ENCODE measurements around the gene ENPP4. TPM values are rescaled to one million over a fixed set of nuclear protein-coding genes. Genes with fewer than 3 reads are reported as not detected.
"Not testable (repeated sequence)": the region's sequence is repeated elsewhere in the genome, so short reads cannot be mapped to it uniquely, and the experiment has no call there.

ENPP4 gene
- total RNA-seq, 1 donor from 2014 or later = 0.26 TPM

GRCh38 chr6:46105568-46105967 lies 24.2 kb upstream of the ENPP4 start:
- FAIRE-seq (no peak), DNase-seq (ENCODE audit: low read depth) (no peak)
- TF ChIP-seq, protein P1, sequence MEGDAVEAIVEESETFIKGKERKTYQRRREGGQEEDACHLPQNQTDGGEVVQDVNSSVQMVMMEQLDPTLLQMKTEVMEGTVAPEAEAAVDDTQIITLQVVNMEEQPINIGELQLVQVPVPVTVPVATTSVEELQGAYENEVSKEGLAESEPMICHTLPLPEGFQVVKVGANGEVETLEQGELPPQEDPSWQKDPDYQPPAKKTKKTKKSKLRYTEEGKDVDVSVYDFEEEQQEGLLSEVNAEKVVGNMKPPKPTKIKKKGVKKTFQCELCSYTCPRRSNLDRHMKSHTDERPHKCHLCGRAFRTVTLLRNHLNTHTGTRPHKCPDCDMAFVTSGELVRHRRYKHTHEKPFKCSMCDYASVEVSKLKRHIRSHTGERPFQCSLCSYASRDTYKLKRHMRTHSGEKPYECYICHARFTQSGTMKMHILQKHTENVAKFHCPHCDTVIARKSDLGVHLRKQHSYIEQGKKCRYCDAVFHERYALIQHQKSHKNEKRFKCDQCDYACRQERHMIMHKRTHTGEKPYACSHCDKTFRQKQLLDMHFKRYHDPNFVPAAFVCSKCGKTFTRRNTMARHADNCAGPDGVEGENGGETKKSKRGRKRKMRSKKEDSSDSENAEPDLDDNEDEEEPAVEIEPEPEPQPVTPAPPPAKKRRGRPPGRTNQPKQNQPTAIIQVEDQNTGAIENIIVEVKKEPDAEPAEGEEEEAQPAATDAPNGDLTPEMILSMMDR (IDR thresholded peaks at IDR 0.05; ENCODE audit: insufficient read depth, low read length, severe bottlenecking) = no peak
- Histone ChIP-seq H3K4me3 (ENCODE audit: low read depth, low read length) (no peak overlapping the region), H3K27me3 (ENCODE audit: control insufficient read depth, insufficient read depth, low read length) (no peaks in the 10 kb centered on the region), H3K36me3 (ENCODE audit: control insufficient read depth, insufficient read depth, low read length) (no peaks in the 10 kb centered on the region)

GRCh38 chr6:46113370-46113769 lies 16.4 kb upstream of the ENPP4 start:
- DNase-seq (ENCODE audit: low read depth) (peak; percentile 8), FAIRE-seq (no peak)
- TF ChIP-seq, protein P1 (IDR thresholded peaks at IDR 0.05; ENCODE audit: insufficient read depth, low read length, severe bottlenecking) = no peak
- H3K27me3 ChIP-seq (ENCODE audit: control insufficient read depth, insufficient read depth, low read length) = no peaks in the 10 kb centered on the region
- H3K36me3 ChIP-seq (ENCODE audit: control insufficient read depth, insufficient read depth, low read length) = no peaks in the 10 kb centered on the region
- H3K4me3 ChIP-seq (ENCODE audit: low read depth, low read length) = no peak overlapping the region

- TF ChIP-seq, protein P1 (IDR thresholded peaks at IDR 0.05; ENCODE audit: insufficient read depth, low read length, severe bottlenecking) = no peak
- no peaks in the 10 kb centered on the region for H3K27me3 ChIP-seq (ENCODE audit: control insufficient read depth, insufficient read depth, low read length)
- no peaks in the 10 kb centered on the region for H3K36me3 ChIP-seq (ENCODE audit: control insufficient read depth, insufficient read depth, low read length)
- no peak overlapping the region for H3K4me3 ChIP-seq (ENCODE audit: low read depth, low read length)
- FAIRE-seq (no peak), DNase-seq (ENCODE audit: low read depth) (no peak)
Observed at GRCh38 chr6:46115634-46116033, 14.2 kb upstream of the ENPP4 start.

- TF ChIP-seq, protein P1 (IDR thresholded peaks at IDR 0.05; ENCODE audit: insufficient read depth, low read length, severe bottlenecking) = no peak
- Histone ChIP-seq H3K36me3 (ENCODE audit: control insufficient read depth, insufficient read depth, low read length) (no peaks in the 10 kb centered on the region), H3K4me3 (ENCODE audit: low read depth, low read length) (no peak overlapping the region), H3K27me3 (ENCODE audit: control insufficient read depth, insufficient read depth, low read length) (no peaks in the 10 kb centered on the region)
- FAIRE-seq (no peak), DNase-seq (ENCODE audit: low read depth) (no peak)
Observed at GRCh38 chr6:46116289-46116688, 13.5 kb upstream of the ENPP4 start.

DNA sequence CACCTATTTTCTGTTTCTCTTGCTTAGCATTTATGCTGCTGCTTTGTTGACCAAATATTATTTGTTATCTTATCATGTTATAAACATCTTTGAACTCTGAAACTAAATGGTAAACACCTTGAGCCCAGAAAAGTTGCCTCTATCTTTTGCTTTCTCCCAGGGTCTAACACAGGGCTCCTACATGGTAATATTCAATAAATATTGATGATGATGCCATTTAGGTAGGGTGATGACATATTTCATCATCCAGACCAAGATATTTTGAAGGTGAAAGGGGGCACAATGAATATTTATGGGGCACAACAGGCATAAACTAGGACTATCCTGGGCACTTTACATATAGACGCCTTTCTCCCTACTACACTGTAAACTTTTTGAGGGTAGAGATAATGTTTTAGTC lies 11.6 kb upstream of the ENPP4 start:
- Histone ChIP-seq H3K4me3 (ENCODE audit: low read depth, low read length) (no peak overlapping the region), H3K36me3 (ENCODE audit: control insufficient read depth, insufficient read depth, low read length) (no peaks in the 10 kb centered on the region), H3K27me3 (ENCODE audit: control insufficient read depth, insufficient read depth, low read length) (no peaks in the 10 kb centered on the region)
- DNase-seq (ENCODE audit: low read depth) (no peak), FAIRE-seq (no peak)
- TF ChIP-seq, protein P1 (IDR thresholded peaks at IDR 0.05; ENCODE audit: insufficient read depth, low read length, severe bottlenecking) = no peak

DNA sequence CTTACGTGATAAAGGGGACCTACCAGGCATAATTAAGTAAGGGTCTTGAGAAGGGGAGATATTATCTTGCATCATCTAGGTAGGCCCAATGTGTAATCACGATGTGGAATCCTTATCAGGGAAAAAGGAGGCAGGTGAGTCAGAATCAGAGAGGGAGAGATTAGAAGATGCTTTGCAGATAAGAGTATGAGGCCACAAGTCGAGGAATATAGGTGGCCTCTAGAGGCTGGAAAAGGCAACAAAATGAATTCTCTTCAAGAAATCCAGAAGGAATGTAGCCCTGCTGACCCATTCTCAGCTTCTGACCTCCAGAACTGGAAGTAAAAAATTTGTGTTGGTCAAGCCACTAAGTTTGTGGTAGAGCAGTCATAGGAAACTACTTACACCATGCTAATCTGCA lies 11.0 kb upstream of the ENPP4 start:
- no peak for DNase-seq (ENCODE audit: low read depth)
- TF ChIP-seq, protein P1 (IDR thresholded peaks at IDR 0.05; ENCODE audit: insufficient read depth, low read length, severe bottlenecking) = no peak
- Histone ChIP-seq H3K36me3 (ENCODE audit: control insufficient read depth, insufficient read depth, low read length) (no peaks in the 10 kb centered on the region), H3K4me3 (ENCODE audit: low read depth, low read length) (no peak overlapping the region), H3K27me3 (ENCODE audit: control insufficient read depth, insufficient read depth, low read length) (no peaks in the 10 kb centered on the region)
- no peak for FAIRE-seq

DNA sequence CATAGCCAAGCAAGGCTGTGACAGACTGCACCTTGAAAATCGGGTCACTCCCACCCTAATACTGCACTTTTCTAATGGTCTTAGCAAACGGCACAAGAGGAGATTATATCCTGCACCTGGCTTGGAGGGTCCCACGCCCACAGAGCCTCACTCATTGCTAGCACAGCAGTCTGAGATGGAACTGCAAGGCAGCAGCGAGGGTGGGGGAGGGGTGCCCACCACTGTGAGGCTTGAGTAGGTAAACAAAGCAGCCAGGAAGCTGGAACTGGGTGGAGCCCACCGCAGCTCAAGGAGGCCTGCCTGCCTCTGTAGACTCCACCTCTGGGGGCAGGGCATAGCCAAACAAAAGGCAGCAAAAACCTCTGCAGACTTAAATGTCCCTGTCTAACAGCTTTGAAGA lies 10.1 kb upstream of the ENPP4 start:
- H3K27me3 ChIP-seq (ENCODE audit: control insufficient read depth, insufficient read depth, low read length); H3K36me3 ChIP-seq (ENCODE audit: control insufficient read depth, insufficient read depth, low read length); FAIRE-seq; H3K4me3 ChIP-seq (ENCODE audit: low read depth, low read length); DNase-seq (ENCODE audit: low read depth): not testable (repeated sequence)

All from bronchial epithelial cell (primary cell).